CD4-positive, CD25-positive, alpha-beta regulatory T cell (primary cell): ENCODE results near the gene GRIK5. TPM values are rescaled to one million over a fixed set of nuclear protein-coding genes. Genes with fewer than 3 reads are reported as not detected.
A peak's percentile ranks its signal among the peaks of the same experiment; 100 is the strongest.
"Not testable (repeated sequence)": the region's sequence is repeated elsewhere in the genome, so short reads cannot be mapped to it uniquely, and the experiment has no call there.

Source experiments
- ATAC-seq, 2 donors: fragments of 150-1000 bp; cut with Tn5 transposase; one replicate each; pipeline ENCODE4 v1.10.0; 2021; ENCODE audit warnings: low read depth in 2 of 2, moderate number of reproducible peaks in 2 of 2, moderate library complexity in 1 of 2
- DNase-seq, 3 donors: peaks; one replicate each; pipeline versions ENCODE4 v3.0.0 to v3.0.0-alpha.2; 2012 to 2022; ENCODE audit warnings: mixed read lengths in 1 of 3
- H3K27ac ChIP-seq: one replicate; pipeline ENCODE4 v1.7.0; 2013; ENCODE audit warnings: mild to moderate bottlenecking, low read length; ENCODE audit not compliant: insufficient read depth, poor library complexity, severe bottlenecking
- H3K27me3 ChIP-seq: one replicate; pipeline ENCODE4 v1.7.0; 2013; ENCODE audit warnings: low read length; ENCODE audit not compliant: control insufficient read depth, insufficient read depth
- H3K36me3 ChIP-seq: one replicate; pipeline ENCODE4 v1.7.0; 2013; ENCODE audit warnings: mild to moderate bottlenecking, low read length, moderate library complexity; ENCODE audit not compliant: control insufficient read depth, insufficient read depth
- H3K4me1 ChIP-seq: 2 replicates; pipeline ENCODE4 v1.7.0; 2013; ENCODE audit warnings: mild to moderate bottlenecking, low read length; ENCODE audit not compliant: insufficient read depth, control insufficient read depth, poor library complexity, severe bottlenecking
- H3K4me3 ChIP-seq: one replicate; pipeline ENCODE4 v1.7.0; 2013; ENCODE audit warnings: low read depth, mild to moderate bottlenecking, low read length, moderate library complexity
- H3K9me3 ChIP-seq, 2 experiments: 1 replicate in 1 of 2; 2 replicates in 1 of 2; pipeline ENCODE4 v1.7.0; 2013; ENCODE audit warnings: low read length in 2 of 2, mild to moderate bottlenecking in 1 of 2, moderate library complexity in 1 of 2; ENCODE audit not compliant: control insufficient read depth in 2 of 2
- H3K27ac Mint-ChIP-seq, 3 donors: one replicate each; pipeline ENCODE4 v1.8.0; 2020 to 2022; ENCODE audit warnings: mild to moderate bottlenecking in 3 of 3, mixed read lengths in 3 of 3, moderate library complexity in 2 of 3
- H3K27me3 Mint-ChIP-seq: one replicate; pipeline ENCODE4 v1.8.0; 2022; ENCODE audit warnings: mild to moderate bottlenecking, mixed read lengths
- H3K36me3 Mint-ChIP-seq: one replicate; pipeline ENCODE4 v1.8.0; 2020; ENCODE audit warnings: mixed read lengths
- H3K4me1 Mint-ChIP-seq, 4 donors: one replicate each; pipeline ENCODE4 v1.8.0; 2020 to 2022; ENCODE audit warnings: mixed read lengths in 4 of 4, mild to moderate bottlenecking in 1 of 4
- H3K4me3 Mint-ChIP-seq, 4 donors: one replicate each; pipeline ENCODE4 v1.8.0; 2020 to 2022; ENCODE audit warnings: mild to moderate bottlenecking in 4 of 4, mixed read lengths in 4 of 4, moderate library complexity in 3 of 4
- H3K9me3 Mint-ChIP-seq, 7 donors: one replicate each; pipeline ENCODE4 v1.8.0; 2020 to 2022; ENCODE audit warnings: mixed read lengths in 7 of 7, mild to moderate bottlenecking in 3 of 7, moderate library complexity in 2 of 7
- polyA plus RNA-seq, 4 donors: library from polyadenylated mRNA; unstranded; fragments of 300-500 nt; fragmentation: Illumina TruSeq; gene quantifications; one replicate each; pipeline ENCODE4 v1.2.3, GENCODE V29; 2021
- total RNA-seq: library from RNA; stranded (reverse); gene quantifications from one replicate; pipeline ENCODE4 v1.2.3, GENCODE V29; 2022

Gene GRIK5
- total and polyA plus RNA-seq, 5 donors from 2014 or later, result 0.06 to 0.52 TPM; not detected in 3

DNA sequence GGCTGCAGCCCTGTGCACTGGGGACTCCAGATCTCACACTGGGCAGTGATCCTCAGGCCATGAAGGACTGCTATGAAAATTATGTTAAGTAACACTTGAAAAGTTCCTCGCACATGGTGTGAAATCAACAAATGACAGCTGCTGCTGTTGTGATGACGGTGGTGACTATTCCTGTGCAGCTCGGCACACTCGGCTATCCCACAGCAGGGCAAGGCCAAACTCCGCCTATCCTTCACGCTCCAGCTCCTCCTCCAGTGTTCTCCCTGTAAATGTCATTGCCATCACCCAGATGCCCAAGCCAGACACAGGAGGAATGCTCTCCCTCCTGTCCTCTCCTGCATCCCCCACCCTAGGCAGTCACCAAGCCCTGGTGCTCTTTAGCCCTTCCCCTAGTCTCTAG is 31.3 kb downstream of the GRIK5 start:
- no peaks in the 10 kb centered on the region for H3K36me3 ChIP-seq
- no peaks in the 10 kb centered on the region for H3K36me3 Mint-ChIP-seq
- peak overlapping the region in 1 of 3 donors; percentile 44 for H3K27ac Mint-ChIP-seq
- H3K27ac ChIP-seq, result no peak overlapping the region
- H3K27me3 ChIP-seq, result no peaks in the 10 kb centered on the region
- no peaks in the 10 kb centered on the region for H3K9me3 Mint-ChIP-seq
- peaks cover 0 to 6% (median 2%) of the 10 kb centered on the region in 4 donors for H3K4me1 Mint-ChIP-seq
- H3K27me3 Mint-ChIP-seq, result peaks cover 10% of the 10 kb centered on the region
- no peak overlapping the region for H3K4me3 ChIP-seq
- DNase-seq, result no peak
- no peaks in the 10 kb centered on the region for H3K4me1 ChIP-seq
- H3K9me3 ChIP-seq, result no peaks in the 10 kb centered on the region
- H3K4me3 Mint-ChIP-seq, result no peak overlapping the region
- ATAC-seq, result no peak

DNA sequence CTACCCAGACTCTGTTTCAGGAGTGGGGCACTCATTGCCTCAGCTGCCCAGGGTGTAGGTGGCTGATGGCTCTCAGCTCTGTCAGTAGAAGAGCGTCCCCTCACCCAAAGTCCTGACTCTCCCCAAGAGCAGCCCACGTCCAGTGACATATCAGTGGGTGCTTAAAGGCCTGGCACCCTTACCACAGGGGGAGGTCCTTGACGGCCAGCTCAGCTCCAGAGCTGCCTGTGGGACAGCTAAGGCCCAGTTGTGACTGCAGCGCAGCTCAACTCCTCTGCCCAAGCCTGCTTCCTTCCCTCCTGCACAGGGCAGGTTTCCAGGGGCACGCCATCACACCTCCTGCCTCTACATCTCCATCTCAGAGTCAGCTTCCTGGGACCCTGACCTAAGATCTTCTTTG is 32.4 kb downstream of the GRIK5 start:
- H3K27me3 ChIP-seq, result no peaks in the 10 kb centered on the region
- no peaks in the 10 kb centered on the region for H3K4me1 ChIP-seq
- peaks cover 0 to 6% (median 2%) of the 10 kb centered on the region in 4 donors for H3K4me1 Mint-ChIP-seq
- H3K9me3 ChIP-seq, result no peaks in the 10 kb centered on the region
- no peak overlapping the region for H3K27ac ChIP-seq
- H3K9me3 Mint-ChIP-seq, result no peaks in the 10 kb centered on the region
- H3K4me3 ChIP-seq, result no peak overlapping the region
- no peak overlapping the region for H3K4me3 Mint-ChIP-seq
- H3K27ac Mint-ChIP-seq, result no peak overlapping the region
- ATAC-seq (no peak), DNase-seq (no peak)
- H3K36me3 Mint-ChIP-seq, result no peaks in the 10 kb centered on the region
- peaks cover 13% of the 10 kb centered on the region for H3K27me3 Mint-ChIP-seq
- H3K36me3 ChIP-seq, result no peaks in the 10 kb centered on the region

DNA sequence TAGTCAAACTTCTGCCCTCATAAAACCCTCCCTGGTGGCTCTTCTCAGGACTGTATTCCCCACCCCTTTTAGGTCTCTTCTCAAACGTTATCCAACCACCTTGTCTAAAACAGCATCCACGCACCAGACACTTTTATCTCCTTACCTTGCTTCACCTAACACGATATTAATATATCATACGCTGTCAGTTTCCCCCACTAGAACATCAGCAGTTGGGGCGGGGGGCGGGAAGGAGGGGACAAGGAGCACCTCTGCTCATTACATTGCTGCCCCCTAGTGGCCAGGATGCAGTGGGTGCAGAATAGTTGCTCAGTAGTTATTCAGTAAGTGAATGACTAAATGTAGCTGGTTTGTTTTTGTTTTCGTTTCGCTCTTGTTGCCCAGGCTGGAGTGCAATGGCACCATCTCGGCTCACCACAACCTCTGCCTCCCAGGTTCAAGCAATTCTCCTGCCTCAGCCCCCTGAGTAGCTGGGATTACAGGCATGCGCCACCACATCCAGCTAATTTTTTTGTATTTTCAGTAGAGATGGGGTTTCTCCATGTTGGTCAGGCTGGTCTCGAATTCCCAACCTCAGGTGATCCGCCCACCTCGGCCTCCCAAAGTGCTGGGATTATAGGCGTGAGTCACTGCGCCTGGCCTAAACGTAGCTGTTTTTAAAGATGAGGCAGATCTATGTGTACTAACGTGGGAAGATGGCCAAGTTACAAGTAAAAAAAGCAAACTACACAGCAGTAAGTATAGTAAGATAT is 35.2 kb downstream of the GRIK5 start:
- H3K9me3 ChIP-seq, H3K4me3 ChIP-seq, H3K36me3 Mint-ChIP-seq, H3K27ac ChIP-seq, H3K4me3 Mint-ChIP-seq, H3K27me3 ChIP-seq, H3K9me3 Mint-ChIP-seq, H3K36me3 ChIP-seq, H3K4me1 Mint-ChIP-seq, H3K27ac Mint-ChIP-seq, H3K4me1 ChIP-seq: not testable (repeated sequence)
- ATAC-seq (peak; percentile 57 to 80), DNase-seq (peak; percentile 49 to 77 (median 62))
- H3K27me3 Mint-ChIP-seq, result peaks cover 18% of the 10 kb centered on the region

DNA sequence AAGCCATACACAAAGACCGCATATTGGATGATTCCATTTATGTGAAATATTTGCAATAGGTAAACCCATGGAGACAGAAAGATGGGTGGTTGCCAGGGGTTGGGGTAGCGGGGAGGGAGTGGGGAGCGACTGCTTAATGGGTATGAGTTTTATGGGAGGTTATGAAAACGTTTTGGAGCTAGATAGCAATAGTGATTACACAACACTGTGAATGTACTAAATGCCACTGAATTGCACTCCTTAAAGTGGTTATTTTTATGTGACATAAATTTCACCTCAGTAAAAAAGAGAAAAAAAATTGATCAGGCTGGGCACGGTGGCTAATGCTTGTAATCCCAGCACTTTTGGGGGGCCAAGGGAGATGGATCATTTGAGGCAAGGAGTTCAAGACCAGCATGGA is 36.6 kb downstream of the GRIK5 start:
- no peaks in the 10 kb centered on the region for H3K36me3 Mint-ChIP-seq
- no peak overlapping the region for H3K27ac ChIP-seq
- H3K4me3 ChIP-seq, result no peak overlapping the region
- H3K27ac Mint-ChIP-seq, result peak overlapping the region in 1 of 3 donors; percentile 38
- no peaks in the 10 kb centered on the region for H3K4me1 ChIP-seq
- peaks cover 0 to 6% (median 2%) of the 10 kb centered on the region in 4 donors for H3K4me1 Mint-ChIP-seq
- H3K9me3 ChIP-seq, result no peaks in the 10 kb centered on the region
- no peaks in the 10 kb centered on the region for H3K27me3 ChIP-seq
- ATAC-seq (no peak), DNase-seq (no peak)
- H3K4me3 Mint-ChIP-seq, result no peak overlapping the region
- no peaks in the 10 kb centered on the region for H3K9me3 Mint-ChIP-seq
- no peaks in the 10 kb centered on the region for H3K36me3 ChIP-seq
- H3K27me3 Mint-ChIP-seq, result peaks cover 22% of the 10 kb centered on the region

DNA sequence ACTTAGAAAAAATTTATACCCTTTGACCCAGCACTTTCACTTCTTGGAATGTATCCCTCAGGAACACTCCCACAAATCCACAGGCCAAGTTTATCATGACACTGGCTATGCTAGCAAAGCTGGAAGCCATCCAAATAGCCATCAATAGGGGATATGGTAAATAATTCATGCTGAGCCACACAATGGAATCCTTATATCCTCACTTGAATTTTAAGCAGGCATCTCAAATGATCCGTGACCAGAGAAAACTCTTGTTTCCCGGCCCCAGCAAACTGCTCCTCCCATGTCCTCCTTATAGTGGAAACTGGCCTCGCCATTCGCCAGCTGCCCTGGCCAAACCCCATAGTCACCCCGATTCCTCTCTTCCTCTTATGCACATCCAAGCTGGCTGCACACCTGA is 37.6 kb downstream of the GRIK5 start:
- H3K9me3 ChIP-seq, result no peaks in the 10 kb centered on the region
- no peaks in the 10 kb centered on the region for H3K9me3 Mint-ChIP-seq
- H3K4me3 Mint-ChIP-seq, result no peak overlapping the region
- H3K4me1 Mint-ChIP-seq, result peaks cover 0 to 6% (median 2%) of the 10 kb centered on the region in 4 donors
- no peak overlapping the region for H3K27ac Mint-ChIP-seq
- H3K27me3 Mint-ChIP-seq, result peaks cover 22% of the 10 kb centered on the region
- no peaks in the 10 kb centered on the region for H3K4me1 ChIP-seq
- H3K36me3 Mint-ChIP-seq, result no peaks in the 10 kb centered on the region
- no peaks in the 10 kb centered on the region for H3K27me3 ChIP-seq
- no peak overlapping the region for H3K4me3 ChIP-seq
- no peak for ATAC-seq
- no peaks in the 10 kb centered on the region for H3K36me3 ChIP-seq
- no peak for DNase-seq
- no peak overlapping the region for H3K27ac ChIP-seq

DNA sequence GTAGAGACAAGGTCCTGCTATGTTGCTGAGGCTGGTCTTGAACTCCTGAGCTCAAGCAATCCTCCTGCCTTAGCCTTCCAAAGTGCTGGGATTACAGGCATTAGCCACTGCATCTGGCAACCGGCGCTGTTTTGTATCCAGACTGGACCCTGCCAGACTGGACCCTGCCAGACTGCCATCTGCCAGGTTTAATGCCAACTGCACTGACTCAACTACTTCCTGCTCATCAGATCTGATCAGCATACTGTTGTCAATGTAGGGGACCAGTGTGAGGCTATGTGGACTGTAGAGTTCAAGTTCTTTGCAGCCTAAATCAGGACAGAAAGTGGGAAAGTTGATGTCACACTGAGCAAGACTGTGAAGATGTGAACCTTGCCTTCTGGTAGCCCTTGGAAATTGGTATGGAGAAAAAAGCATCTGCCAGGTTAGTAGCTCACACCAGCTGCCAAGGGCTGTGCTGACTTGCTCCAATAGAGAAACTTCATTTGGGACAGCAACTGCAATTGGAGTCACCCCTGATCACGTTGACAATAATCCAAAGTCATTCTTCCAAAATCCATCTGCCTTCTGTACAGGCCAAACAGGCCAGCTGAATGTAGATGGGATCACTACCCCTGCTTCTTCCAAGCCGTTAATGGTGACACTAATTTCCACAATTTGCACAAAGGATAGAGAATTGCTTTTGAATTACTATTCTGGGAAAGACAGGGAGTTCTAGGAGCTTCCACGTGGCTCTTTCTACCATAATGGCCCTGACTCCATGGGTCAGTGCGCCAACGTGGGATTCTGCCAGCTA is 39.2 kb downstream of the GRIK5 start:
- Histone ChIP-seq H3K9me3 (no peaks in the 10 kb centered on the region), H3K36me3 (no peaks in the 10 kb centered on the region), H3K27ac (no peak overlapping the region), H3K27me3 (no peaks in the 10 kb centered on the region), H3K4me3 (no peak overlapping the region), H3K4me1 (no peaks in the 10 kb centered on the region)
- Mint-ChIP-seq H3K4me1 (peaks cover 0 to 6% (median 2%) of the 10 kb centered on the region in 4 donors), H3K27me3 (peaks cover 29% of the 10 kb centered on the region), H3K27ac (no peak overlapping the region), H3K9me3 (no peaks in the 10 kb centered on the region), H3K36me3 (no peaks in the 10 kb centered on the region), H3K4me3 (peak overlapping the region in 1 of 4 donors; percentile 15)
- DNase-seq (no peak), ATAC-seq (no peak)

DNA sequence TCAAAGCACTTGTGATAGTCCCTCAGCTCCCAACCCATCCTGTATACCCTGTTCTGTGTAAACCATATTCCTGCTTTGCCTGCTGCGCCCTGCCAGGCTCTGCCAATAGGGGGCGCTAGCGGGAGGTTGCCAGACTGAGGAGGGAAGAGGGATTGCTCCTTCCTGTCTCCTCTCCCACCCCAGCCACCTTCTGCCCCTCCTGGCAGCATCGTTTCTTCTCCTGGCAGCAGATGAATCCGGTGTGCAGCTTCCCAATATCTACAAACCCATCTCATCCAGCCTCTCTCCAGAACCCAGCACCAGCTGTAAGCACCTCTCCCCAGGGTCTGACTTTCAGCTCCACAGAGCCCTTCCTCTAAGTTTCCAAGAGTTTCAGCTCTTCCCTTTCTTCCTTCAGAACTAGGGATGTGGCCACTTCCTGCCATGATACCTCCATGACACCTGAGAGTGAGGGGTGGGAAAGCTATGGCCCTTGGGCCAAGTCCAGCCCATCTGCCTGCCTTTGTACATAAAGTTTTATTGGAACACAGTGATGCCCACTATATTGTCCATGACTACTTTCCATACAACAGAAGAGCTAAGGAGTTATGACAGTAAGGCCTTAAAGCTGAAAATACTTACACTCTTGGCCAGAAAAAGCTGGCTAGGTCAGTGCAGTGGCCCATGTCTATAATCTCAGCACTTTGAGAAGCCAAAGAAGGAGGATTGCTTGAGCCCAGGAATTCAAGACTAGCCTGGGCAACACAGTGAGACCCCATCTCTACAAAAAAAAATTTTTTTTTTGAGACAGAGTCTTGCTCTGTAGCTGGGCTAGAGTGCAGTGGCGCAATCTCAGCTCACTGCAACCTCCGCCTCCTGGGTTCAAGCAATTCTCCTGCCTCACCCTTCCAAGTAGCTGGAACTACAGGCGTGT is 41.4 kb downstream of the GRIK5 start:
- ATAC-seq, result no peak
- Histone ChIP-seq H3K4me3 (no peak overlapping the region), H3K36me3 (no peaks in the 10 kb centered on the region), H3K27ac (no peak overlapping the region), H3K9me3 (no peaks in the 10 kb centered on the region), H3K4me1 (no peaks in the 10 kb centered on the region), H3K27me3 (no peaks in the 10 kb centered on the region)
- DNase-seq, result peak in 1 of 3 donors; percentile 5
- Mint-ChIP-seq H3K27me3 (peaks cover 17% of the 10 kb centered on the region), H3K4me1 (no peaks in the 10 kb centered on the region), H3K27ac (no peak overlapping the region), H3K4me3 (no peak overlapping the region), H3K36me3 (no peaks in the 10 kb centered on the region), H3K9me3 (no peaks in the 10 kb centered on the region)
